Measurements from ENCODE around the gene GNAL.
"Not testable (repeated sequence)": the region's sequence is repeated elsewhere in the genome, so short reads cannot be mapped to it uniquely, and the experiment has no call there.

The GNAL gene

GRCh38 chr18:11908182-11909060 is 219.4 kb downstream of the GNAL start, which contains the start of gene MPPE1:
TSS of gene MPPE1 (minus strand) at chr18:11908317. CDS start at chr18:11897264, 11,053 bp downstream.
- peak within 1 kb of the TSS; percentile 81; the same call in 1 of the 2 replicates for H3K27ac ChIP-seq (ENCODE audit: low read depth, low read length)
- H3K36me3 ChIP-seq (ENCODE audit: control insufficient read depth, insufficient read depth, low read length), result no peaks in the 10 kb centered on the region
- no peaks in the 10 kb centered on the region; the same call in 1 of the 2 replicates for H3K27me3 ChIP-seq (ENCODE audit: control insufficient read depth, insufficient read depth, low read length)
- H3K4me3 ChIP-seq (ENCODE audit: low read depth, low read length), result peak within 1 kb of the TSS; percentile 81
- H3K4me1 ChIP-seq (ENCODE audit: control insufficient read depth, insufficient read depth, low read length), result peaks cover 25% of the 10 kb centered on the region
- H3K9me3 ChIP-seq (ENCODE audit: control insufficient read depth, insufficient read depth, low read depth, low read length), result no peaks in the 10 kb centered on the region
- H3K9ac ChIP-seq (ENCODE audit: low read length), result peak within 1 kb of the TSS; percentile 85

GRCh38 chr18:11909061-11909455 is 220.0 kb downstream of the GNAL start:
- Histone ChIP-seq H3K9me3 (ENCODE audit: control insufficient read depth, insufficient read depth, low read depth, low read length) (no peaks in the 10 kb centered on the region), H3K27ac (ENCODE audit: low read depth, low read length) (peak overlapping the region; percentile 81; the same call in 1 of the 2 replicates), H3K4me1 (ENCODE audit: control insufficient read depth, insufficient read depth, low read length) (peaks cover 25% of the 10 kb centered on the region), H3K9ac (ENCODE audit: low read length) (peak overlapping the region; percentile 85), H3K4me3 (ENCODE audit: low read depth, low read length) (peak overlapping the region; percentile 81), H3K27me3 (ENCODE audit: control insufficient read depth, insufficient read depth, low read length) (no peaks in the 10 kb centered on the region; the same call in 1 of the 2 replicates), H3K36me3 (ENCODE audit: control insufficient read depth, insufficient read depth, low read length) (no peaks in the 10 kb centered on the region)

- Histone ChIP-seq H3K4me3 (ENCODE audit: low read depth, low read length) (peak overlapping the region; percentile 81), H3K27ac (ENCODE audit: low read depth, low read length) (no peak overlapping the region), H3K9me3 (ENCODE audit: control insufficient read depth, insufficient read depth, low read depth, low read length) (no peaks in the 10 kb centered on the region), H3K27me3 (ENCODE audit: control insufficient read depth, insufficient read depth, low read length) (no peaks in the 10 kb centered on the region; the same call in 1 of the 2 replicates), H3K9ac (ENCODE audit: low read length) (no peak overlapping the region), H3K4me1 (ENCODE audit: control insufficient read depth, insufficient read depth, low read length) (peaks cover 25% of the 10 kb centered on the region), H3K36me3 (ENCODE audit: control insufficient read depth, insufficient read depth, low read length) (no peaks in the 10 kb centered on the region)
Observed at GRCh38 chr18:11909591-11910026, 220.5 kb downstream of the GNAL start.

GRCh38 chr18:11916880-11917279 is 227.8 kb downstream of the GNAL start:
- not testable (repeated sequence) for H3K9me3 ChIP-seq (ENCODE audit: control insufficient read depth, insufficient read depth, low read depth, low read length); H3K9ac ChIP-seq (ENCODE audit: low read length); H3K27me3 ChIP-seq (ENCODE audit: control insufficient read depth, insufficient read depth, low read length); H3K4me1 ChIP-seq (ENCODE audit: control insufficient read depth, insufficient read depth, low read length); H3K36me3 ChIP-seq (ENCODE audit: control insufficient read depth, insufficient read depth, low read length); H3K27ac ChIP-seq (ENCODE audit: low read depth, low read length); H3K4me3 ChIP-seq (ENCODE audit: low read depth, low read length)

- not testable (repeated sequence) for H3K9me3 ChIP-seq (ENCODE audit: control insufficient read depth, insufficient read depth, low read depth, low read length); H3K36me3 ChIP-seq (ENCODE audit: control insufficient read depth, insufficient read depth, low read length); H3K9ac ChIP-seq (ENCODE audit: low read length); H3K4me3 ChIP-seq (ENCODE audit: low read depth, low read length); H3K27ac ChIP-seq (ENCODE audit: low read depth, low read length); H3K4me1 ChIP-seq (ENCODE audit: control insufficient read depth, insufficient read depth, low read length); H3K27me3 ChIP-seq (ENCODE audit: control insufficient read depth, insufficient read depth, low read length)
Observed at GRCh38 chr18:11919522-11919921, 230.5 kb downstream of the GNAL start.

- Histone ChIP-seq H3K4me3 (ENCODE audit: low read depth, low read length) (no peak overlapping the region), H3K36me3 (ENCODE audit: control insufficient read depth, insufficient read depth, low read length) (no peaks in the 10 kb centered on the region), H3K27me3 (ENCODE audit: control insufficient read depth, insufficient read depth, low read length) (no peaks in the 10 kb centered on the region), H3K9me3 (ENCODE audit: control insufficient read depth, insufficient read depth, low read depth, low read length) (no peaks in the 10 kb centered on the region), H3K9ac (ENCODE audit: low read length) (no peak overlapping the region), H3K27ac (ENCODE audit: low read depth, low read length) (no peak overlapping the region), H3K4me1 (ENCODE audit: control insufficient read depth, insufficient read depth, low read length) (peaks cover 2% of the 10 kb centered on the region; the same call in 1 of the 2 replicates)
Observed at GRCh38 chr18:11923450-11923849, 234.4 kb downstream of the GNAL start.

- Histone ChIP-seq H3K9me3 (ENCODE audit: control insufficient read depth, insufficient read depth, low read depth, low read length) (no peaks in the 10 kb centered on the region), H3K4me3 (ENCODE audit: low read depth, low read length) (no peak overlapping the region), H3K9ac (ENCODE audit: low read length) (no peak overlapping the region), H3K27me3 (ENCODE audit: control insufficient read depth, insufficient read depth, low read length) (no peaks in the 10 kb centered on the region), H3K4me1 (ENCODE audit: control insufficient read depth, insufficient read depth, low read length) (peaks cover 2% of the 10 kb centered on the region; the same call in 1 of the 2 replicates), H3K27ac (ENCODE audit: low read depth, low read length) (no peak overlapping the region), H3K36me3 (ENCODE audit: control insufficient read depth, insufficient read depth, low read length) (no peaks in the 10 kb centered on the region)
Observed at GRCh38 chr18:11925800-11926481, 236.9 kb downstream of the GNAL start.

GRCh38 chr18:11927497-11927896 is 238.4 kb downstream of the GNAL start:
- Histone ChIP-seq H3K27ac (ENCODE audit: low read depth, low read length) (no peak overlapping the region), H3K27me3 (ENCODE audit: control insufficient read depth, insufficient read depth, low read length) (no peaks in the 10 kb centered on the region), H3K4me3 (ENCODE audit: low read depth, low read length) (no peak overlapping the region), H3K9me3 (ENCODE audit: control insufficient read depth, insufficient read depth, low read depth, low read length) (no peaks in the 10 kb centered on the region), H3K4me1 (ENCODE audit: control insufficient read depth, insufficient read depth, low read length) (peaks cover 2% of the 10 kb centered on the region; the same call in 1 of the 2 replicates), H3K9ac (ENCODE audit: low read length) (no peak overlapping the region), H3K36me3 (ENCODE audit: control insufficient read depth, insufficient read depth, low read length) (no peaks in the 10 kb centered on the region)

- H3K9ac ChIP-seq (ENCODE audit: low read length), result no peak overlapping the region
- H3K9me3 ChIP-seq (ENCODE audit: control insufficient read depth, insufficient read depth, low read depth, low read length), result no peaks in the 10 kb centered on the region
- no peak overlapping the region for H3K27ac ChIP-seq (ENCODE audit: low read depth, low read length)
- H3K4me3 ChIP-seq (ENCODE audit: low read depth, low read length), result no peak overlapping the region
- H3K27me3 ChIP-seq (ENCODE audit: control insufficient read depth, insufficient read depth, low read length), result no peaks in the 10 kb centered on the region
- no peaks in the 10 kb centered on the region for H3K36me3 ChIP-seq (ENCODE audit: control insufficient read depth, insufficient read depth, low read length)
- H3K4me1 ChIP-seq (ENCODE audit: control insufficient read depth, insufficient read depth, low read length), result peaks cover 2% of the 10 kb centered on the region; the same call in 1 of the 2 replicates
Observed at GRCh38 chr18:11932393-11932792, 243.3 kb downstream of the GNAL start.
